Measurements from ENCODE around the gene ALDOA. TPM values are rescaled to one million over a fixed set of nuclear protein-coding genes. Genes with fewer than 3 reads are reported as not detected.

ALDOA gene
- total and polyA plus RNA-seq, 9 of the 15 experiments (the other 6 are each of a cell fraction or from before 2014, with no cell fraction given), result 311 to 2,224 (median 1,293) TPM

GRCh38 chr16:30096105-30096861 is 30.7 kb downstream of the ALDOA start, which contains the start of gene YPEL3 (continued):
- TF ChIP-seq E2F1 (CRISPR knock-in tag; IDR thresholded peaks at IDR 0.05) (no peak), ZNF184 (CRISPR knock-in tag; IDR thresholded peaks at IDR 0.05) (no peak), ZSCAN29 (IDR thresholded peaks at IDR 0.05) (no peak), ZKSCAN3 (CRISPR knock-in tag; IDR thresholded peaks at IDR 0.05) (no peak), CTCF (IDR thresholded peaks at IDR 0.05 in 2 of 3, conservative IDR thresholded peaks at IDR 0.05 in 1 of 3; ENCODE audit: insufficient read depth in 2 of 3, low read depth in 1 of 3, low read length in 3 of 3) (no peak), ZNF232 (CRISPR knock-in tag; IDR thresholded peaks at IDR 0.05) (no peak), KLF10 (CRISPR knock-in tag; IDR thresholded peaks at IDR 0.05) (no peak), EGR1 (conservative IDR thresholded peaks at IDR 0.05) (no peak), SMAD1 (IDR thresholded peaks at IDR 0.05; ENCODE audit: low read depth, low read length, partially characterized antibody) (no peak), ZKSCAN8 (CRISPR knock-in tag; IDR thresholded peaks at IDR 0.05) (no peak), XRCC5 (IDR thresholded peaks at IDR 0.05; ENCODE audit: low read depth, low read length) (no peak), ILK (tag; IDR thresholded peaks at IDR 0.05; ENCODE audit: borderline replicate concordance, low read depth) (no peak), ZC3H8 (IDR thresholded peaks at IDR 0.05) (no peak), ZNF431 (CRISPR knock-in tag; IDR thresholded peaks at IDR 0.05) (no peak), RB1 (IDR thresholded peaks at IDR 0.05; ENCODE audit: low read depth) (peak; percentile 43; the same call in 1 of the 2 replicates), CREB5 (CRISPR knock-in tag; IDR thresholded peaks at IDR 0.05) (no peak), JUND (IDR thresholded peaks at IDR 0.05; ENCODE audit: borderline replicate concordance, low read depth, low read length) (no peak), JUND (tag; IDR thresholded peaks at IDR 0.05; ENCODE audit: borderline replicate concordance, low read depth, low read length) (no peak), HDGF (IDR thresholded peaks at IDR 0.05) (no peak), GTF2B (IDR thresholded peaks at IDR 0.05; ENCODE audit: extremely low read depth, insufficient read length) (no peak), ZNF280A (IDR thresholded peaks at IDR 0.05; ENCODE audit: low read depth, partially characterized antibody) (no peak)

All from K562 (cell line).